ENCODE data around the gene RGP1.

RGP1 gene

GRCh38 chr9:35743452-35743851, 5.6 kb upstream of the RGP1 start:
- H3K4me3 ChIP-seq = no peak overlapping the region
- H3K27ac ChIP-seq = no peak overlapping the region
- no peak for TF ChIP-seq CTCF (IDR thresholded peaks at IDR 0.05)
- no peak for DNase-seq (ENCODE audit: low spot score)

GRCh38 chr9:35743880-35744518, 5.1 kb upstream of the RGP1 start:
- peak; percentile 52 for DNase-seq (ENCODE audit: low spot score)
- Histone ChIP-seq H3K4me3 (no peak overlapping the region), H3K27ac (no peak overlapping the region)
- TF ChIP-seq CTCF (IDR thresholded peaks at IDR 0.05) = no peak

- Histone ChIP-seq H3K4me3 (peak overlapping the region; percentile 90), H3K27ac (peak overlapping the region in 1 of 2 donors; percentile 3)
- TF ChIP-seq CTCF (IDR thresholded peaks at IDR 0.05) = no peak
- DNase-seq (ENCODE audit: low spot score) = no peak
These were observed 3.5 kb upstream of the RGP1 start for GRCh38 chr9:35745569-35745968.

- no peak for DNase-seq (ENCODE audit: low spot score)
- peak overlapping the region; percentile 90 for H3K4me3 ChIP-seq
- no peak for TF ChIP-seq CTCF (IDR thresholded peaks at IDR 0.05)
- H3K27ac ChIP-seq = peak overlapping the region; percentile 21 to 97
These were observed 2.5 kb upstream of the RGP1 start for GRCh38 chr9:35746583-35746982.

GRCh38 chr9:35748242-35748857, 737 bp upstream of the RGP1 start:
- peak overlapping the region; percentile 93 to 97 for H3K27ac ChIP-seq
- peak overlapping the region; percentile 90 for H3K4me3 ChIP-seq
- no peak for DNase-seq (ENCODE audit: low spot score)
- TF ChIP-seq CTCF (IDR thresholded peaks at IDR 0.05) = no peak

GRCh38 chr9:35749515-35750255, 598 bp downstream of the RGP1 start:
- DNase-seq (ENCODE audit: low spot score) = no peak
- no peak for TF ChIP-seq CTCF (IDR thresholded peaks at IDR 0.05)
- Histone ChIP-seq H3K4me3 (peak overlapping the region; percentile 90), H3K27ac (peak overlapping the region; percentile 93 to 97)

- Histone ChIP-seq H3K4me3 (peak overlapping the region; percentile 90), H3K27ac (peak overlapping the region; percentile 93 to 97)
- TF ChIP-seq CTCF (IDR thresholded peaks at IDR 0.05) = no peak
- no peak for DNase-seq (ENCODE audit: low spot score)
These were observed 1.1 kb downstream of the RGP1 start for GRCh38 chr9:35750256-35750531.
